MCF 10A (cell line): Measurements from ENCODE around the gene ADAMTS6. TPM values are rescaled to one million over a fixed set of nuclear protein-coding genes. Genes with fewer than 3 reads are reported as not detected.

Experiments
- BruUV-seq: library from RNA; stranded (reverse); fragments of 400-500 nt; replicated peaks from 2 replicates; lab custom pipeline; 2021; lab: Mats Ljungman, UMichigan
- CTCF ChIA-PET: fragments of 300-600 bp; sonication (Branson Sonifier 250); formaldehyde crosslinking; extraction: SDS; loops from one replicate; lab custom pipeline; 2021; ENCODE audit warnings: antibody characterized with exemption, inconsistent platforms; lab: Yijun Ruan, JAX
- POLR2A ChIA-PET: fragments of 300-600, 350-650 bp; sonication (Branson Sonifier 250); formaldehyde crosslinking; extraction: SDS; loops from one replicate; lab custom pipeline; 2020; ENCODE audit warnings: antibody characterized with exemption, inconsistent platforms; lab: Yijun Ruan, JAX
- DNase-seq: peaks from one replicate; pipeline ENCODE4 v3.0.0-alpha.2; 2018; ENCODE audit not compliant: unreplicated experiment
- H3K27ac Mint-ChIP-seq: one replicate; pipeline ENCODE4 v1.8.0; 2022; ENCODE audit warnings: mild to moderate bottlenecking, low read depth, mixed read lengths; ENCODE audit not compliant: unreplicated experiment
- H3K27me3 Mint-ChIP-seq: one replicate; pipeline ENCODE4 v1.8.0; 2022; ENCODE audit warnings: mixed read lengths; ENCODE audit not compliant: insufficient read depth, unreplicated experiment
- H3K36me3 Mint-ChIP-seq: one replicate; pipeline ENCODE4 v1.8.0; 2022; ENCODE audit warnings: mild to moderate bottlenecking, moderate library complexity, mixed read lengths; ENCODE audit not compliant: insufficient read depth, unreplicated experiment
- H3K4me1 Mint-ChIP-seq: one replicate; pipeline ENCODE4 v1.8.0; 2022; ENCODE audit warnings: mixed read lengths; ENCODE audit not compliant: insufficient read depth, unreplicated experiment
- H3K4me3 Mint-ChIP-seq: one replicate; pipeline ENCODE4 v1.8.0; 2022; ENCODE audit warnings: mild to moderate bottlenecking, moderate library complexity, mixed read lengths; ENCODE audit not compliant: unreplicated experiment
- H3K9me3 Mint-ChIP-seq: one replicate; pipeline ENCODE4 v1.8.0; 2022; ENCODE audit warnings: mixed read lengths; ENCODE audit not compliant: unreplicated experiment
- CTCF ChIP-seq: fragments of 200-600 bp; IDR thresholded peaks from one replicate; pipeline ENCODE4 v1.8.0; 2022; ENCODE audit warnings: antibody characterized with exemption, mild to moderate bottlenecking; ENCODE audit not compliant: unreplicated experiment
- intact Hi-C: fragments of 100-400 bp; cut with micrococcal nuclease; formaldehyde crosslinking; loops from 2 replicates; pipeline ENCODE4 v1.14.1; 2022
- total RNA-seq: library from RNA; stranded (reverse); gene quantifications from 2 replicates; pipeline ENCODE4 v1.2.3, GENCODE V29; 2022

ADAMTS6 gene
- total RNA-seq, 1 experiment from 2014 or later, result 17.8 TPM

- intact Hi-C loops, result no loop called here
- POLR2A ChIA-PET, result no interaction called here
- no peaks in the 10 kb centered on the region for H3K27me3 Mint-ChIP-seq
- no peak overlapping the region for H3K4me3 Mint-ChIP-seq
- no peak for TF ChIP-seq CTCF
- H3K4me1 Mint-ChIP-seq, result no peaks in the 10 kb centered on the region
- no peak for DNase-seq
- CTCF ChIA-PET, result no interaction called here
- no peak overlapping the region for H3K27ac Mint-ChIP-seq
- H3K9me3 Mint-ChIP-seq, result no peaks in the 10 kb centered on the region
- BruUV-seq, result TSS peak; percentile 10
- peaks cover 14% of the 10 kb centered on the region for H3K36me3 Mint-ChIP-seq
These were observed 331.0 kb downstream of the ADAMTS6 start for GRCh38 chr5:65150599-65151304.

- peaks cover 14% of the 10 kb centered on the region for H3K36me3 Mint-ChIP-seq
These were observed 331.9 kb downstream of the ADAMTS6 start for GRCh38 chr5:65149827-65150226.

GRCh38 chr5:65144136-65144871 lies 337.4 kb downstream of the ADAMTS6 start:
- intact Hi-C loops, result no loop called here
- TF ChIP-seq CTCF, result no peak
- Mint-ChIP-seq H3K27me3 (no peaks in the 10 kb centered on the region), H3K27ac (no peak overlapping the region), H3K4me1 (no peaks in the 10 kb centered on the region), H3K36me3 (peaks cover 6% of the 10 kb centered on the region), H3K9me3 (no peaks in the 10 kb centered on the region), H3K4me3 (no peak overlapping the region)
- DNase-seq, result no peak
- ChIA-PET CTCF (interaction anchor here (0.7 kb wide), 1 partner anchor 315 kb away, joined by 3 read pairs; no protein-coding TSS in a partner anchor), POLR2A (no interaction called here)
- BruUV-seq, result no TSS peak

More at GRCh38 chr5:65149827-65150226, 331.9 kb downstream of the ADAMTS6 start:
- DNase-seq, result no peak
- H3K4me3 Mint-ChIP-seq, result no peak overlapping the region
- CTCF ChIA-PET, result no interaction called here
- POLR2A ChIA-PET, result no interaction called here
- intact Hi-C loops, result no loop called here
- H3K4me1 Mint-ChIP-seq, result no peaks in the 10 kb centered on the region
- BruUV-seq, result no TSS peak
- TF ChIP-seq CTCF, result no peak
- no peaks in the 10 kb centered on the region for H3K9me3 Mint-ChIP-seq
- H3K27me3 Mint-ChIP-seq, result no peaks in the 10 kb centered on the region
- H3K27ac Mint-ChIP-seq, result no peak overlapping the region

GRCh38 chr5:65142511-65143011 lies 339.2 kb downstream of the ADAMTS6 start:
- intact Hi-C loops, result no loop called here
- H3K27me3 Mint-ChIP-seq, result no peaks in the 10 kb centered on the region
- ChIA-PET POLR2A (no interaction called here), CTCF (interaction anchor here (0.7 kb wide), 1 partner anchor 12 kb away, joined by 3 read pairs; no protein-coding TSS in a partner anchor)
- no peak for DNase-seq
- no peaks in the 10 kb centered on the region for H3K4me1 Mint-ChIP-seq
- peaks cover 6% of the 10 kb centered on the region for H3K36me3 Mint-ChIP-seq
- H3K27ac Mint-ChIP-seq, result no peak overlapping the region
- no peak overlapping the region for H3K4me3 Mint-ChIP-seq
- no peak for TF ChIP-seq CTCF
- BruUV-seq, result no TSS peak
- H3K9me3 Mint-ChIP-seq, result no peaks in the 10 kb centered on the region
